Transverse colon (tissue), 3 donors: ENCODE results near the gene SETX.

Source experiments
- CTCF ChIP-seq, 5 experiments: fragments of 200-600 bp in 3 of 5; fragments of 450-650 bp in 2 of 5; sonication (generic) in 3 of 5; IDR thresholded peaks; 1 replicate in 2 of 5; 2 replicates in 3 of 5; pipeline ENCODE4 v1.5.1; 2016 to 2017; ENCODE audit warnings: antibody characterized with exemption in 5 of 5, inconsistent platforms in 3 of 5, mild to moderate bottlenecking in 2 of 5, moderate library complexity in 1 of 5
- EP300 ChIP-seq: sonication (generic); formaldehyde crosslinking; IDR thresholded peaks from one replicate; pipeline ENCODE4 v1.6.1; 2017; ENCODE audit warnings: antibody characterized with exemption, low read depth
- POLR2A ChIP-seq: fragments of 450-650 bp; IDR thresholded peaks from one replicate; pipeline ENCODE4 v1.6.1; 2016; ENCODE audit warnings: antibody characterized with exemption, mild to moderate bottlenecking, moderate library complexity

- TF ChIP-seq EP300, result no peak
- no peak for TF ChIP-seq CTCF (IDR thresholded peaks at IDR 0.05)
- no peak for TF ChIP-seq POLR2A
Measured at GRCh38 chr9:132241840-132242620, 112.8 kb downstream of the SETX start.
